NCI-H526 (cell line): ENCODE measurements around the gene ELN.

Experiments
- DNase-seq, 2 experiments: peaks; one replicate each; lab custom pipeline; 2025; lab: John Stamatoyannopoulos, UW

ELN gene

GRCh38 chr7:74063646-74064045 lies 35.7 kb downstream of the ELN start:
- DNase-seq: no peak

- no peak for DNase-seq
Measured at GRCh38 chr7:74064696-74065095, 36.7 kb downstream of the ELN start.

- no peak for DNase-seq
Measured at GRCh38 chr7:74066626-74067025, 38.7 kb downstream of the ELN start.

GRCh38 chr7:74068378-74069085 lies 40.6 kb downstream of the ELN start:
- no peak for DNase-seq

GRCh38 chr7:74069086-74069541 lies 41.1 kb downstream of the ELN start:
- no peak for DNase-seq

GRCh38 chr7:74069790-74070618 lies 42.0 kb downstream of the ELN start:
- no peak for DNase-seq

- no peak for DNase-seq
Measured at GRCh38 chr7:74070619-74070921, 42.6 kb downstream of the ELN start.

- DNase-seq: no peak
Measured at GRCh38 chr7:74071121-74071520, 43.1 kb downstream of the ELN start.

- DNase-seq: no peak
Measured at GRCh38 chr7:74074770-74075169, 46.8 kb downstream of the ELN start.

- no peak for DNase-seq
Measured at GRCh38 chr7:74078461-74078860, 50.5 kb downstream of the ELN start.

GRCh38 chr7:74082770-74083116 lies 54.8 kb downstream of the ELN start:
- DNase-seq: no peak

GRCh38 chr7:74083117-74083876 lies 55.3 kb downstream of the ELN start, which contains the start of gene LIMK1:
Gene LIMK1, plus strand, starts transcription at chr7:74083804. Its CDS starts 187 bp downstream, at chr7:74083991.
- peak; percentile 47 to 89 for DNase-seq

- DNase-seq: peak; percentile 5 to 81
Measured at GRCh38 chr7:74083928-74084721, 56.2 kb downstream of the ELN start.

- no peak for DNase-seq
Measured at GRCh38 chr7:74084722-74085578, 57.0 kb downstream of the ELN start.

- DNase-seq: no peak
Measured at GRCh38 chr7:74087791-74088453, 59.9 kb downstream of the ELN start.

GRCh38 chr7:74092321-74092963 lies 64.5 kb downstream of the ELN start:
- no peak for DNase-seq

- no peak for DNase-seq
Measured at GRCh38 chr7:74092964-74093471, 65.0 kb downstream of the ELN start.

- no peak for DNase-seq
Measured at GRCh38 chr7:74093671-74094223, 65.8 kb downstream of the ELN start.
